NOMO-1 treated with dmso at 0.1 percent for 144 hours (cell line): ENCODE measurements around the gene RXRA.
A peak's percentile ranks its signal among the peaks of the same experiment; 100 is the strongest.

Source experiments
- DNase-seq: peaks from one replicate; lab custom pipeline; 2025; ENCODE audit not compliant: unreplicated experiment; lab: John Stamatoyannopoulos, UW

Gene RXRA

GRCh38 chr9:134335486-134336220 lies 9.4 kb downstream of the RXRA start:
- DNase-seq, result no peak

GRCh38 chr9:134336228-134336627 lies 10.0 kb downstream of the RXRA start:
- DNase-seq, result no peak

- no peak for DNase-seq
Measured at GRCh38 chr9:134336924-134337323, 10.7 kb downstream of the RXRA start.

- no peak for DNase-seq
Measured at GRCh38 chr9:134337469-134337868, 11.2 kb downstream of the RXRA start.

GRCh38 chr9:134338394-134339182 lies 12.3 kb downstream of the RXRA start:
- DNase-seq, result no peak

- DNase-seq, result no peak
Measured at GRCh38 chr9:134339183-134339806, 13.0 kb downstream of the RXRA start.

GRCh38 chr9:134340475-134341160 lies 14.4 kb downstream of the RXRA start:
- DNase-seq, result peak; percentile 64

- DNase-seq, result peak; percentile 73
Measured at GRCh38 chr9:134341306-134341705, 15.1 kb downstream of the RXRA start.

- DNase-seq, result no peak
Measured at GRCh38 chr9:134341929-134342745, 15.9 kb downstream of the RXRA start.

- no peak for DNase-seq
Measured at GRCh38 chr9:134342746-134343115, 16.5 kb downstream of the RXRA start.

GRCh38 chr9:134343637-134344036 lies 17.4 kb downstream of the RXRA start:
- DNase-seq, result no peak

- no peak for DNase-seq
Measured at GRCh38 chr9:134344068-134344799, 18.0 kb downstream of the RXRA start.

- DNase-seq, result no peak
Measured at GRCh38 chr9:134344800-134345310, 18.6 kb downstream of the RXRA start.

- no peak for DNase-seq
Measured at GRCh38 chr9:134345737-134346136, 19.5 kb downstream of the RXRA start.

- DNase-seq, result no peak
Measured at GRCh38 chr9:134346151-134346550, 19.9 kb downstream of the RXRA start.

- no peak for DNase-seq
Measured at GRCh38 chr9:134346840-134347583, 20.8 kb downstream of the RXRA start.

GRCh38 chr9:134347996-134348395 lies 21.7 kb downstream of the RXRA start:
- no peak for DNase-seq

- DNase-seq, result no peak
Measured at GRCh38 chr9:134348404-134349155, 22.3 kb downstream of the RXRA start.
